Measurements from ENCODE around the gene PIK3CG. TPM values are rescaled to one million over a fixed set of nuclear protein-coding genes. Genes with fewer than 3 reads are reported as not detected.
"Not testable (repeated sequence)": the region's sequence is repeated elsewhere in the genome, so short reads cannot be mapped to it uniquely, and the experiment has no call there.

PIK3CG gene
- 1 to 10 TPM; 2.1 to 2.8 (median 2.5) TPM for polyA plus RNA-seq (ENCODE audit: insufficient read length in 3 of 3)
- long read RNA-seq, donor 1, result 0 reads
- long read RNA-seq, donor 2, partial matches to known transcripts, result 0 of 1 reads
- long read RNA-seq, donor 2, other reads (novel, unspliced or antisense), result 0 of 1 reads
- long read RNA-seq, donor 3, result 0 reads
- long read RNA-seq, donor 4, result 0 reads
- long read RNA-seq, donor 5, result 0 reads
- long read RNA-seq, donor 6, result 0 reads
- long read RNA-seq, donor 7, result 0 reads
- long read RNA-seq, donor 8, result 0 reads
- long read RNA-seq, donor 9, result 0 reads
- long read RNA-seq, donor 10, result 0 reads
- long read RNA-seq, donor 11, result 0 reads
- long read RNA-seq, donor 12, result 0 reads
- long read RNA-seq, donor 13, result 0 reads
- long read RNA-seq, donor 14, result 0 reads
- long read RNA-seq, donor 15, full-length matches to known transcripts, result 1 of 1 reads
- long read RNA-seq, donor 15, partial matches to known transcripts, result 0 of 1 reads
- long read RNA-seq, donor 15, other reads (novel, unspliced or antisense), result 0 of 1 reads
- long read RNA-seq, donor 16, full-length matches to known transcripts, result 1 of 1 reads
- long read RNA-seq, donor 16, partial matches to known transcripts, result 0 of 1 reads
- long read RNA-seq, donor 16, other reads (novel, unspliced or antisense), result 0 of 1 reads

DNA sequence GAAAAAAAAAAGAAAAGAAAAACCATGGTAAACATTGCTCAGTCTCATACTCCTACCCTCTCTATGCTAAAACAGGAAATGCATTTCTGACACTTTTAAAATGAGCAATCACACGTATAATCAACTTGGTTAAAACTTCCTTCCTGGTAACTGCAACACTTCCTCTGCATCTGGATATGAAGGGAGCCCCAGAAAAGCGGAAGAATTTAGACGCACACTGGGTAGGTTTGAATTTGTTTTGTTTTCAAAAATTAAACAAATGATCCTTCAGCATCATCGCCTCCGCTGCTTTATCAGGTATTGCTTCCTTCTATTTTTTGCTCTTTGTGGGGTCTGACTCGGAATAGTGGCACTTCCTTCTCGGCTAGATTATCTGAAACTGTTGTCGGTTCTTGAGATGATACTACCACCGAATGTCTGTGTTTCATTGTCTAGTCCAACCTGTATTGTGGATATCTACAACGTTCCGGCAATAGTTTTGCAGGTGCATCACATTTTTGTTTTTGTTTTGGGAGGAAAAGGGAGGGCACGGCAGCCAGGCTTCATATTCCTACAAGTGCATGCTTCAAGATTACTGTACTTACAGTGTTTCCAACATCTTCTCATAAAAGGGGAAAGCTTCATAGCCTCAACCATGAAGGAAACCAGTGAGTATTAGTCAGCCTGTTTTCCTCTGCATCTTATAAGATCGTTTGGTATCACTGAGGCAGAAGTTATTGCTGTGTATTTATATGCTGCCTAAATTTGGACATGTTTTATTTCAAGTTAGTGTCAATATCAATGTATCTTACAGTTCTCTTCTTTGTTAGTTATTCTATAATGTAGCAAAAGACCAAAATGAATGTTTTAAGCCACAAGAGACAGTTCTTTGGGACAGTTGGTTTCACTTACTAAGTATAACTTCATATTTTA, at the start of gene PIK3CG:
Gene PIK3CG, plus strand, starts transcription at position 153 of the 912 bp plus-strand sequence. CDS start 2,280 bp downstream, outside the sequence.
- no peak for DNase-seq (ENCODE audit: extremely low read depth in 1 of 11, low read depth in 9 of 11, low spot score in 4 of 11)

DNA sequence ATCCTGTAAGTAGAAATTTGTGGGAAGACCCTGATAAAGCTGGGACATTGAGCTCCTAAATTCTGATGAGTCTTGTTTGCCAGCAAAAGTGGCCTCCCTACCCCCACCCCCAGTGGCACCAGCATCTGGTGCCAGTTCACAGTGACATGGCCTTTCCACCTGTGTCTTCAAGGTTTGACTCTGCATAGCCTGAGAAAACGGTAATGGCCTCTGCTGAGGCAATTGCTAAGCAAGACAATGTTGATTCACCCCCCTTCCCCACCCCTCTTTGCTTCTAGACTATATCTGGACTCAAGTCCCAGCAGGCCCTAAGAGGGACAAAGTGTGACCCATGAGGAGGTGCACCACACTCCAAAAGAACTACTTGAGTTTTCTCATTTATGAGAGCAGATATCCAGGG, 48.0 kb upstream of the PIK3CG start:
- DNase-seq (ENCODE audit: extremely low read depth in 1 of 11, low read depth in 9 of 11, low spot score in 4 of 11), result no peak

DNA sequence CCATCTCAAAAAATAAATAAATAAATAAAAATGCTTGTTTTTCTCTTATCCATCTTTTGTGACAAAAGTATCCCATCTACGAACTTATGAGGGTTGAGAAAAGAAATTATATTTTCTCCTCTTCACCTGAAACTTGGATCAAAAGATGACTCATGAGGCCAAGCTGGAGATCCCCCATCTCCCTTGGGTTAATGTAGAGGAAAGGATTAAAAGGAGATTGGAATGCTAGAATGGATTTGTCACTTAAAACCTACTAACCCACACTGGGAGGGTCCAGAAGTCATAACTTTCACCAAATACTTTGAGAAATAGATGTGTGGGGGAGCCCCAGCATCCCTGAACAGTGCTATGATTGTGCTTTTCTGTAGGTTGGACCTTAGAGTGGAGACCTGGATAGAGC, 46.3 kb upstream of the PIK3CG start:
- no peak for DNase-seq (ENCODE audit: extremely low read depth in 1 of 11, low read depth in 9 of 11, low spot score in 4 of 11)

DNA sequence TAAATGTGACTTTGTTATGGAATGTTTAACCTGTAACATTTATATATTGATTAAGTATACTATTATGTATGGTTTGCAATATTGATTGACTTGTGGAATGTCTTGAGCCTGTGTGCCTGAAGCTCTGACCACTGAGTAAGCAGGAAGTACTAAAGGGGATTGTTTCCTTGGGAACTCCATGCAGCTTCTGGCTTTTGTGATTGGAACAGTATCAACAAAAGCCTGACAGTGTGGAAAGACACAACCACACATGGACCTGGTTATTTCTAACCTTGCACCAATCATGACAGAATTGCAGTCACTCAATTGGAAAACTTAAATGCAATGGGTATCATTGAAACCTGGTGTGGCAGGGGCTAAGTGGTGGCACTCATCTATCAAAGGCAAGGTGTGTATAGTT, 45.5 kb upstream of the PIK3CG start:
- DNase-seq (ENCODE audit: extremely low read depth in 1 of 11, low read depth in 9 of 11, low spot score in 4 of 11), result no peak

DNA sequence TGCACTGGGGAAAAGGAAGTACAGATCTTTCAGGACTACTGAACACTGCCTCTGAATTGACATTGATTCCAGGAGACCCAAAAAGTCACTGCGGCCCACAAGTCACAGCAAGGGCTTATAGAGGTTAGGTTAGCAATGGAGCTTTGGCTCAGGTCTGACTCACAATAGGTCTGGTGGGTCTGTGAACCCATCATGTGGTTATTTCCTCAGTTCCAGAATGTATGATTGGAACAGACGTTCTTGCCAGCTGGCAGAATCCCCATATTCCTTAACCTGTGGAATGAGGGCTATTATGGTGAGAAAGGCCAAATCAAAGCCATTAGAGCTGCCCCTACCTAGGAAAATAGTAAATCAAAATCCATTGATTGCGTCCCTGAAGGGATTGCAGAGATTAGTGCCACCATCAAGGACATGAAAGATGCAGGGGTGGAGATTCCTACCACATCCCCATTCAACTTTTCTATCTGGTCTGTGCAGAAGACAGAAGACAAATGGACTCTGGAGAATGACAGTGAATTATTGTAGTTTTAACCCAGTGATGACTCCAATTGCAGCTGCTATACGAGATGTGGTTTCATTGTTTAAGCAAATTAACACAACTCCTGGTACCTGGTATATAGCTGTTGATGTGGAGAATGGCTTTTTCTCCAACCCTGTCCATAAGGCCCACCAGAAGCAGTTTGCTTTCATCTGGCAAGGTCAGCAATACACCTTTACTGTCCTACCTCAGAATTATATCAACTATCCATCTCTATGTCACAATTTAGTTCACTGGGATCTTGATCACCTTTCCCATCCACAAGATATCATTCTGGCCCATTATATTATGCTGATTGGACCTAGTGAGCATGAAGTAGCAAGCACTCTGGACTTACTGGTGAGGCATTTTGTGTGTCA, 44.5 kb upstream of the PIK3CG start:
- DNase-seq (ENCODE audit: extremely low read depth in 1 of 11, low read depth in 9 of 11, low spot score in 4 of 11), result no peak

DNA sequence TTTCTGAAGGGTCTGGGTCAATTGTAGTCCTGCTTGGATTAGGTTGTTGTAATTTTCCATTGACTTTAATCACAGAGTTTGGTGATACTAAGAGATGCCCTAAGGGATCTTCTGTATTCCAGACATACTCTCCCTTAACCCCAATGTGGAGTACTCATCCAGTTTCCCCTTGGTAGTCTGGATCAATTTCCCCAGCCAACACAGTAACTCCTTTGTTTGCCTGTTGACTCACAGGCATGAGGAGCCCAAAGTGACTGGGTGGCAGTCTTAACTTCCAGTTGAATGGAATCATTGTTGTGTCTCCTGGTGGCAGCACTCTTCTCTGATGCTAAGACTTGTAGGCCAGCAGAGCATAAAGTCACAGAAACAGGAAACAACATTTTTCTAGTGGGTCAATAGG, 41.5 kb upstream of the PIK3CG start:
- DNase-seq (ENCODE audit: extremely low read depth in 1 of 11, low read depth in 9 of 11, low spot score in 4 of 11), result no peak

DNA sequence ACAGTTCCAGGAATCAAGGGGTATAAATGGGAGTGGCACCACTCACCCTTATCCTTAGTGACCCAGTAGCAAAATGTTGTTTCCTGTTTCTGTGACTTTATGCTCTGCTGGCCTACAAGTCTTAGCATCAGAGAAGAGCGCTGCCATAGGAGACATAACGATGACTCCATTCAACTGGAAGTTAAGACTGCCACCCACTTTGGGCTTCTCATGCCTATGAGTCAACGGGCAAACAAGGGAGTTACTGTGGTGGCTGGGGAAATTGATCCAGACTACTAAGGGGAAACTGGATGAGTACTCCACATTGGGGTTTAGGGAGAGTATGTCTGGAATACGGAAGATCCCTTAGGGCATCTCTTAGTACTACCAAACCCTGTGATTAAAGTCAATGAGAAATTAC, 40.6 kb upstream of the PIK3CG start:
- DNase-seq (ENCODE audit: extremely low read depth in 1 of 11, low read depth in 9 of 11, low spot score in 4 of 11), result no peak

DNA sequence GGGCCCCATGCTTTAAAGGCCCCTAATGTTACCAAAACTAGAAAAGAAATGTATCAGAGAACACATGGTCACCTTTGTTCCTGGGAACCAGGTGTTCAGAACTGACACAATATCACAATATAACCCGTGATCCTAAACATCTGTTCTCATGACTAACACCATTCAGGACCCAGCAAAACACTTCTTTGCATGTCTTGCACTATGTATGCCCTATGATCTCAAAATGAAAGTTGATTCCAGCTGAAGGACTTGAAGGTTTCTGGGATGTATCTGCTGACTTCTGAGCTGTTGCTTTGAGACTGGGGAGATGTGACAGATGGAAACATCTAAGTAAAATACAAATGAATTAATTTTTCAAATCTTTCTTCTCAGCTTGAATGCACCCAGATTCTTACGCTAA, 37.5 kb upstream of the PIK3CG start:
- no peak for DNase-seq (ENCODE audit: extremely low read depth in 1 of 11, low read depth in 9 of 11, low spot score in 4 of 11)

DNA sequence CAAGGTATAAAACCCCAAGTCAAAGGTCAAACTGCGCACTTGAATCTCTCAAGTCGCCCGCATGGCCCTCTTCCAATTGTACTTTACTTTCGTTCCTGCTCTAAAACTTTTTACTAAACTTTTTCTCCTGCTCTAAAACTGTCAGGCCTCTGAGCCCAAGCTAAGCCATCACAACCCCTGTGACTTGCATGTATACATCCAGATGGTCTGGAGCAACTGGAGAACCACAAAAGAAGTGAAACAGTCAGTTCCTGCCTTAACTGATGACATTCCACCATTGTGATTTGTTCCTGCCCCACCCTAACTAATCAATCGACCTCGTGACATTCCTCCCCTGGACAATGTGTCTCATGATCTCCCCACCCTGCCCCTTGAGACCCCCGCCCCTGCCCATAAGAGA, 35.6 kb upstream of the PIK3CG start:
- no peak for DNase-seq (ENCODE audit: extremely low read depth in 1 of 11, low read depth in 9 of 11, low spot score in 4 of 11)

DNA sequence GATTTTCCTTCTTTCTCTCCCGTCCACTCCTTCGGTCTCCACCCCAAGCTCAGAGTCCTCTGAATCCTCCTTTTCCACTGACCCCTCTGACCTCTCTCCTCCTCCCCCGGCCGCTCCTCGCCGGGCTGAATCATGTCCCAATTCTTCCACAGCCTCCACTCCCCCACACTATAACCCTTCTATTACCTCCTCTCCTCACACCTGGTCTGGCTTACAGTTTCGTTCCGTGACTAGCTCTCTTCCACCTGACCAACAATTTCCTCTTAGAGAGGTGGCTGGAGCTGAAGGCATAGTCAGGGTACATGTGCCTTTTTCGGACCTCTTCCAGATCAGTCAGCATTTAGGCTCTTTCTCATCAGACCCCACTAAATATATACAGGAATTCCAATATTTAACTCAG, 34.2 kb upstream of the PIK3CG start:
- DNase-seq (ENCODE audit: extremely low read depth in 1 of 11, low read depth in 9 of 11, low spot score in 4 of 11), result not testable (repeated sequence)

DNA sequence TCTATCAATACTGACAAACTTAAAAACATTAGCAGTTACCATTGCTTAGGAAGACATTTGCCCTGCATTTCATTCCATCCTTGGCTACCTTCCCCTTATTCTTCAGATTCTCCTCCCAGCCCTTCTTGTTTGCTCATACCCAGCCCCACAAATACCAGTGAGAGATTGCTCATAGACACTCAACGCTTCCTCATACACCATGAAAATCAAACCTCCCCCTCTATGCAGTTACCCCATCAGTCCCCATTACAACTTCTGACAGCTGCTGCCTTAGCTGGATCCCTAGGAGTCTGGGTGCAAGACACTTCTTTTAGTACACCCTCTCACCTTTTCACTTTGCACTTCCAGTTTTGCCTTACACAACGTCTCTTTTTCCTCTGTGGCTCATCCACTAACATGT, 28.3 kb upstream of the PIK3CG start:
- DNase-seq (ENCODE audit: extremely low read depth in 1 of 11, low read depth in 9 of 11, low spot score in 4 of 11), result no peak

DNA sequence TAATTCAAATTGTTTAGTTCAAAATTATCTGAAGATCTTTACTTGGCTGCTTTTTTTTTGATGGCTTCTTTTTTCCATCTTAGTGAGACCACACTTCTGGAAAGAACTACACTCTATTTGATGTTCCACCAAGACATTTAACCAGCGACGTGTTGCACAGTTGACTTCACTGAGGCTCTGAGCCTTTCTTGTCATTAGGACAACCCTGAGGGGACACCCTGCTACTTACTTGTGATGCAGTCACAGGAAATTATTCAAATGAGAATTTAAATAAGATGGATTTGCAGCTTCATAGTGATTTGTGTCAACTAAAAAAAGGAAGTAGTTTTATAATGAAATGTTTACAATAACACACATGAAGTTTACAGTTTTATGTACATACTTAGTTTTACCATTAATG, 25.6 kb upstream of the PIK3CG start:
- DNase-seq (ENCODE audit: extremely low read depth in 1 of 11, low read depth in 9 of 11, low spot score in 4 of 11), result no peak

DNA sequence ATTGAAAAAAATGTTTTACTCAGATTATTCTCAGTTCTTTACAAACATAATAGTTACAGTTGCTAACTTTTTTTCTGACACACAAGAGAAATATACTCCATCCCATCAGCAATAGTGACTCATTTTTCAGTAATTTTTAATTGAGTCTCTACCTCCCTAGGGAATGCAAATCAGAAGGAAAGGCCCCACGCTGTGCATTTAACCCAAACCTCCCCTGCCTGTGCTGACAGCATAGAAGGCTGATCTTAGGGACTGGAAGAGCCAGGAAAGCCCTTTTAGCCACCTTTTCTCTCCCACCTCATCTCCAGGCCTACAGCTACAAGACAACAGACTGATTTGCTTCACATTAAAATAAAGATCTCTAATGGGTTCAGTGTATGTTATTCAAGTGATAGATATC, 24.7 kb upstream of the PIK3CG start:
- no peak for DNase-seq (ENCODE audit: extremely low read depth in 1 of 11, low read depth in 9 of 11, low spot score in 4 of 11)

DNA sequence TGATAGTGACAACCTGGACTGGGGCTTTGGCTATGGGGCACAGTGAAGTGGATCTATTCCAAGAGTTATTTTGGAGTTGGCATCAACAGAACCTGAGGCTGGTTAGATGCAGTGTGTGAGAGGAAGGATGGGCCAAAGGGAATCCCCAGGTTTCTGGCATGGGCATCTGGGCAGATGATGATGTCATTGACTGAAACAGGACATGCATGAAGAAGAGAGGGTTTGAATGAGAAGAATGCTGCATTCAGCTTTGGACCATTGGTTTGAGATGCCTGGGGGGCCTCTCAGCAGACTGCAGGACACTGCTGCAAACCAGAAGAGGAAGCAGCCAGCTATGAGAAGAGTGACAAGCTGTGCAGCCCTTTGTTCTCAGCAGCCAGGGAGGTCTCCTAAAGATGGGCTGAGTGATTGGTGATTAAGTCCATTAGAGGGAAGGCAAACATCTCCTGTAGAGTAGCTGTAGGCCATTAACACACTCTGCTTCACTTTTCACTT, 23.1 kb upstream of the PIK3CG start:
- no peak for DNase-seq (ENCODE audit: extremely low read depth in 1 of 11, low read depth in 9 of 11, low spot score in 4 of 11)

DNA sequence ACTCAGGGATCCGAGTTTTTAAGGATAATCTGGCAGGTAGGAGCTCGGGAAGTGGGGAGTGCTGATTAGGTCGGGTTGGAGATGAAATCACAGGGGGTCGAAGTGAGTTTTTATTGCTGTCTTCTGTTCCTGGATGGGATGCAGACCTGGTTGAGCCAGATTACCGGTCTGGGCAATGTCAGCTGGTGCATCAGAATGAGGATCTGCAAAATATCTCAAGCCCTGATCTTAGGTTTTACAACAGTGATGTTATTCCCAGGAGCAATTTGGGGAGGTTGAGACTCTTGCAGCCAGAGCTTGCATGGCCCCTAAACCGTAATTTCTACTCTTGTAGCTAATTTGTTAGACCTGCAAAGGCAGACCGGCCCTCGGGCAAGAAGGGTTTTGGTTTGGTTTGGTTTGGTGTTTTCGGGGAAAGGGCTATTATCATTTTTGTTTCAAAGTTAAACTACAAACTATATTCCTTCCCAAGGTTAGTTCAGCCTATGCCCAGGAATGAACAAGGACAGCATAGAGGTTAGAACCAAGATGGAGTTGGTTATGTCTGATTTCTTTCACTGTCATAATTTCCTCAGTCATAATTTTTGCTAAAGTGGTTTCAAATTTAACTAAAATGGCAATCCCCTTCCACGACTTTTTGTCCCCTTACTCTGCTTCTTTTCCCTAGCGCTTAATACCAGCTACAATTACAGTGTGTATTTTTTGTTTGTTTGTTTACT, 20.6 kb upstream of the PIK3CG start:
- DNase-seq (ENCODE audit: extremely low read depth in 1 of 11, low read depth in 9 of 11, low spot score in 4 of 11), result no peak

DNA sequence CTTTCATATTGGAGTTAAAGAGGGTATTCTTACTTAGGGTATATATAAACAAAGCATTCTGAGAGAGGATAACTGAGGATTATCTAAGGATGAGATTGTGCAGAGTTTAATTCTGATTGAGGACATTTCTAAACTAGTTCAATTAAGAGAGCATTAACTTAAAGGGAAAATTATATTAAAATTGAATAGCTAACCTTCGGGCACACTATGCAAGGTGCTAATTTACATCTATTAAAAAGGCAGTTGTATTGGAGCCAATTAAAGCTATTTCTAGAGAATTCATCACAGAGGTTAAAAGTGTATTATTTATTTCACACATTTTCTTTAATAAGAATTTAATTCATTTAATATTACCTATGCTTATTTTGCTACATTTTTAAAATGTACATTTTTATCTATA, 17.0 kb upstream of the PIK3CG start:
- no peak for DNase-seq (ENCODE audit: extremely low read depth in 1 of 11, low read depth in 9 of 11, low spot score in 4 of 11)

DNA sequence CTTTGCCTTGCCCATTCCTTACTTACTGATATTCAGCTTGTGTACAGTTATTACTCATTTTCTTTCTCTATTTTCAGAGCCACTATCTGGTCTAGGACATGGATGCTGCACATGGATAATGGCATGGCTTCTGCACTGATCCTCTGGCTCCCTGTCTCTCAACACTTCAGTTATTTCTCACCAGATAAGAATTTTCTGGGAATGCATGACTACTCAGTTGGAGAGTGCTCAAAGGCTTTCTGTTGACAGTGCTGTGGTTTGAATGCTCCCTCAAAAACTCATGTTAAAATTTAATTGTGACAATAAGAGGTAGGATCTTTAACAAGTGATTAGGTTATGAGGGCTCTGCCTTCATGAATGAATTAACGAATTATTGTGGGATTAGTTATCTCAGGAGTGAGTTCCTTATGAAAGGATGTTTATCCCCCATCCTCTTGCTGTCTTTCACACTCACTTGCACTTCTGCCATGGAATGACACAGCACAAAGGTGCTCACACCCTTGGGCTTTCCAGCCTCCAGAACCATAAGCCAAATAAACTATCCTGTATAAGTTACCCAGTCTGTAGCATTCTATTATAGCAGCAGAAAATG, 16.1 kb upstream of the PIK3CG start:
- DNase-seq (ENCODE audit: extremely low read depth in 1 of 11, low read depth in 9 of 11, low spot score in 4 of 11), result no peak

DNA sequence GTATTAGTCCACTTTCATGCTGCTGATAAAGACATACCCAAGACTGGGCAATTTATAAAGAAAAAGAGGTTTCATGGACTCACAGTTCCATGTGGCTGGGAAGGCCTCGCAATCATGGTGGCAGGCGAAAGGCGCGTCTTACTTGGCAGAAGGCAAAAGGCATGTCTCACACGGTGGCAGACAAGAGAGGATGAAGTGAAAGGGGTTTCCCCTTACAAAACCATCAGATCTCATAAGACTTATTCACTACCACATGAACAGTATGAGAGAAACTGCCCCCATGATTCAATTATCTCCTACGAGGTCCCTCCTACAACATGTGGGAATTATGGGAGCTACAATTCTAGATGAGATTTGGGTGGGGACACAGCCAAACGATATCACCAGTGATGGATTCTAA, 13.4 kb upstream of the PIK3CG start:
- DNase-seq (ENCODE audit: extremely low read depth in 1 of 11, low read depth in 9 of 11, low spot score in 4 of 11), result not testable (repeated sequence)
